HG02884 (cell line): ENCODE results near the gene AVPR2.
A peak's percentile ranks its signal among the peaks of the same experiment; 100 is the strongest.

Experiments used
- ATAC-seq: cut with Tn5 transposase; IDR thresholded peaks from one replicate; pipeline ENCODE4 v1.9.1; 2021; ENCODE audit warnings: mild to moderate bottlenecking, moderate library complexity; ENCODE audit not compliant: unreplicated experiment

Gene AVPR2

GRCh38 chrX:153884590-153884989 is 19.9 kb upstream of the AVPR2 start:
- ATAC-seq = no peak

DNA sequence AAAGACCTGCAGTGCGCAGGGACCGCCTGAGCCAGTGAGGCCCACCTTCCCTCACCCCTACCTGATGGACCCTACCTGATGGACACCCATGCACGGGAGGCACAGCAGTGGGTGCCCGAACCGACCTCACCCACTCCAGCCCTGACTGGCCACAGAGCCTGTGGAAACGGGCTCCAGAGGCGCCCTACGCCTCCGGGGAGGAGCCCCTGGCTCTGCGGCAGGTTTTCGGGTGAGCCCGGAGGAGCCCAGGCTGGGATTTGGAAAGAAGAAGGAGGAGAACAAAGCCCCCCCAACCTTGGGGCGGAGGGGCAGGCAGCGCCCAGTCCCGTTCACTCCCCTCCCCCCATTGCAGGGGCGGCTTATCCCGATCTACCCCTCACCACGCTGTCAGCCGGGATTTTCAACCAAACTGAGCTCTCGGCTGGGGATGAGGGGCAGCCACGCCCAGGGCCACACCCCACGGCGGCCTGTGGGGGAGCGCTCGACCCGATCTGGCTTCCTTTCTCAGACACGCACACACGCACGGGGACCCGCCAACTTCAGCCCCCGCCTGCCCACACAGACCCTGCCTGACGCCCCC is 19.2 kb upstream of the AVPR2 start:
- ATAC-seq = no peak

- no peak for ATAC-seq
These were observed 18.2 kb upstream of the AVPR2 start, which contains the start of gene L1CAM for GRCh38 chrX:153885968-153886903. TSS of gene L1CAM (minus strand) at chrX:153886173. CDS start at chrX:153875836, 10,337 bp downstream.

DNA sequence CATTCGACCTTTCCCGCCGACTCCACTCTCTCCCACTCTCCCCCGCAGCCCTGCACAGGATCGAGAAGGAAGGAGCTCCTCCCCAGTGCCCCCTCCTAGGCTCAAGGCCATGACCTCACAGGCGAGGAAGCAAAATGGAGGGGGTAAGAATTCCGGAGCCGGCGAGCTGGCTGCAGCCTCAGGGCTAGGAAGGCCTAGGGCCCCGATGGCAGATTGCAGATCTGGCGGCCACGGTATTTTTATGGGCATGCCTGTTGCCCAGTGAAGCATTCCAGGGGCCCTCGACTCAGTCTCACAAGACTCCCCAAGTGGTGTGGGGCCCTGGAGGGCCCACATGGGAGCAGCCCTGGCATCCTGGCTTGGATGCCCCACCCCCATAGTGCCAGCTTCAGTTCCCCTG is 17.6 kb upstream of the AVPR2 start:
- no peak for ATAC-seq

DNA sequence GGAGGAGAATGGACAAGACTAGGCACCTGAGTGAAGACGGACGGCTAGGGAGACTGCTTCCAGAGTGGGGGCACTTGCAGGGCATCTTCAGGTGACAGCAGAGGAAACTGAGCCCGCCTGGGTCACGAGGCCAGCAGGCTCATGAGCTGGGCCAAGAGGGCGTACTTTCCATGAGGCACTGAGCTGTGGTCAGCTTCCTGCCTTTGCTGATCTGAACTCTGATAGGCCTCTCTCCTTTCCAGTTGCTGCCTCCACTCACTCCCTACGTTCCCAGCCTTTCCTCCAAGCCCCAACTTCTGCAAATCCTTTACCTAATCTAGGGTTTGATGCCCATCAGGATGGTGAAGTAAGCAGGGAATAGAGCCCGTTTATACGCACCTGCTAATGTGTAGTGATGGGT is 17.1 kb upstream of the AVPR2 start:
- no peak for ATAC-seq

DNA sequence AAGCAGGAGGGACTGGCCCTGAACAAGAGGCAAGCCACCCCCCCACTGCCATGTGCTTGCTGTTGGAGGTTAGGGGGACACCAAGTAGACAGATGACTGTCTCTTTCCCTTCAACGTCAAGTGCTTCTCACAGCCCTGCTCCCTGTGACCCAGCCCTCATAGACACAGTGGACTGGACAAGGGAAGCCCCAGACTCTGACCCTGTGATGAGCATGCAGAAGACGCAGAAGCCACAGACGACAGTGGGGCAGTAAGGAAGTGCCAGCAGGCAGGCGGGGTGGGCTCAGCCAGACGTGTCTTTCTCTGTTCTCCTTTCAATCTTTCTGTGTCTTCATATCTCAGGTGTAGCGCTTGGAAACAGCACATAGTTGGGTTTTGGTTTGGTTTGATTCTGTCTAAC is 16.1 kb upstream of the AVPR2 start:
- ATAC-seq = no peak

- no peak for ATAC-seq
These were observed 15.3 kb upstream of the AVPR2 start for GRCh38 chrX:153889123-153889522.

DNA sequence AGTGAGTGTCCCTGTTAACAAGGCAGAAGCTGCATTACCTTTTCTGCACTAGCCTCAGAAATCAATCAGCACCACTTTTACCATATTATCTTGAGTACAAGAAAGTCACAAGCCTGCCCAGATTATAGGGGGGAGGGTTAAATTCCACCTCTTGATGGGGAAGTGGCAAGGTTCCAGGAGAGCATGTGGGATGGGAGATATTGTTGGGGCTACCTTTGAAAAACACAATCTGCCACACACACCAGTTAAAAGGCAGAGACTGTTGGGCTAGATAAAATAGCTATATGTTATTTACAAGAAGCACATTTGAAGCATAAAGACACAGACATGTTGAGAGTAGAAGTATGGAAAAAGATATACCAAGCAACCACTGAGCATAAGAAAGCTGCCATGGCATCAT is 6.6 kb upstream of the AVPR2 start:
- no peak for ATAC-seq

DNA sequence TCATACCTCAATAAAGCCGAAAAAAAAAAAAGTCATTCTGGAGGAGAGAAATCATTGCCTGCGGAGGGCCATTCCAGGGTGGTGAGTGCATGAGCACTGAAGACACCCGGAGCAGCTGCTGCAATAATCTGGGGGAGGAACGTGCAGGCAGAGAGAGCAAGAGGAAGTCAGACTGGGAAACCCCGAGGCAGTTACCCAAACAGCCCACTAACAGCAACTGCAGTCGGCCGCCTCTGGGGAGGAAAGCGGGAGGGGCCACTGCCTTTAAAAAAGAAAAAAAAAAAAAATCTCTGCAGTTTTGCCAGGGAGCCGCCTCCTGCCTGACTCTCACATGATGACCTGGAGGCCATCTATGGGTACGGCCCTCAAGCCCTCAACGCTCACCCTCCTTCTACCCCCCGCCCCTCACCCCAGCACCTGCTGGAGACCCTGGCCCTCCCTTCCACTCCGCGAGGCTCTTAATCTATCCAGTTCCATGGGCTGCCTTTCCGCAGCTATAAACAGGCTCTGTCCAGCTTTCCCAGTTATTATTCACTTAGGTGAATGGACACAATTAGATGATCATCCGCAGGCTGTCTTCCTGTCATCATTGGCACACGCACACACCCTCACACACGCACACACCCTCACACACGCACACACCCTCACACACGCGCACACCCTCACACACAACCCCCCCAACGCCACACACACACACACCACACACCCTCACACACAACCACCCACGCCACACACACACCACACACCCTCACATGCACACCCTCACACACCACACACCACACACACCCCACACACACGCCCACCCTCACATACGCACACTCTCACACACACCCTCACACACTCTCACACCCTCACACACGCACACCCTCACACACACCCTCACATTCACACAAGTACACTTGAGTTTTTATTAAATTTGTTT is 3.4 kb upstream of the AVPR2 start:
- peak; percentile 62 for ATAC-seq

DNA sequence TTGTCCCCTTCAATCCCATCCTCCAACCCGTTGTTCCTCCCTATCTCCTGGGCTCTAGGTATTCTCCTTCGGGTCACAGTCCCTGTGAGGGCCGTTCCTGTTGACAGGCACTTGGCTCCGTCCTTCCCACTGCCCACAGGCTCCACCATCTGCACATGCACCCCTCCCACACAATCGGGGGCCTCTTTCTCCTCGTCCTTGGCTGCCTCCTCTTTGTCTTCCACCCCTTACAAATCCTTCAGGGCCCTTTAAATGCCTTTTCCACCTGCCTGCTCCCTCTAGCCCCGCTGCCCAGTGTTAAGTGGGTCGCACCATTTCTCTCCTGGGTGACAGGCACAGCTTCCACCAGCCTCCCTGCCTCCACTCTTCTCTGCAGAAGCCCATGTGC is 2.7 kb upstream of the AVPR2 start:
- ATAC-seq = no peak

DNA sequence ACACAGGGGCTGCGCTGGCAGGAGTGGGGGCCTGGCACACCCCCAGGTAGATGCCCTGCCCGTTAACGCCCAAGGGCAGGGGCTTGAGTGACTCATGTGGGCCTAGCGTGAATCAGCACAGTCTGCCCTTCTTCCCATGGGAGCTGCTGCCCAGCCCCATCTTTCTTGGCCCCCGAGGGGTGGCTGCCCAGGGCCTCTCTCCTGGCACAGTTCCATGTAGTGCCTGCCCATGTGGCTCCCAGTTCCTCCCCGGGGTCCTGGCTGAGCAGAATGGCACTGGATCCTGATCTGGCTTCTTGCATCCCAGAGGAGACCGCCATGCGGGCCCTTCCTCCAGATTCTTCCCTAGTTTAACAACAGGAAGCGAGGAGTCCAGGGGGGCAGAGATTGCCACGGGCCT is 2.1 kb upstream of the AVPR2 start:
- no peak for ATAC-seq

- ATAC-seq = no peak
These were observed 1.1 kb upstream of the AVPR2 start for GRCh38 chrX:153903238-153903980.

DNA sequence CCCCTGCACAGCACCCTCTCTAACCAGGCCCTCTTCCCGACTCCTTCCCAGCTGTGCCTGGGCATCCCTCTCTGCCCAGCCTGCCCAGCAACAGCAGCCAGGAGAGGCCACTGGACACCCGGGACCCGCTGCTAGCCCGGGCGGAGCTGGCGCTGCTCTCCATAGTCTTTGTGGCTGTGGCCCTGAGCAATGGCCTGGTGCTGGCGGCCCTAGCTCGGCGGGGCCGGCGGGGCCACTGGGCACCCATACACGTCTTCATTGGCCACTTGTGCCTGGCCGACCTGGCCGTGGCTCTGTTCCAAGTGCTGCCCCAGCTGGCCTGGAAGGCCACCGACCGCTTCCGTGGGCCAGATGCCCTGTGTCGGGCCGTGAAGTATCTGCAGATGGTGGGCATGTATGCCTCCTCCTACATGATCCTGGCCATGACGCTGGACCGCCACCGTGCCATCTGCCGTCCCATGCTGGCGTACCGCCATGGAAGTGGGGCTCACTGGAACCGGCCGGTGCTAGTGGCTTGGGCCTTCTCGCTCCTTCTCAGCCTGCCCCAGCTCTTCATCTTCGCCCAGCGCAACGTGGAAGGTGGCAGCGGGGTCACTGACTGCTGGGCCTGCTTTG is 1.1 kb downstream of the AVPR2 start:
- ATAC-seq = no peak

DNA sequence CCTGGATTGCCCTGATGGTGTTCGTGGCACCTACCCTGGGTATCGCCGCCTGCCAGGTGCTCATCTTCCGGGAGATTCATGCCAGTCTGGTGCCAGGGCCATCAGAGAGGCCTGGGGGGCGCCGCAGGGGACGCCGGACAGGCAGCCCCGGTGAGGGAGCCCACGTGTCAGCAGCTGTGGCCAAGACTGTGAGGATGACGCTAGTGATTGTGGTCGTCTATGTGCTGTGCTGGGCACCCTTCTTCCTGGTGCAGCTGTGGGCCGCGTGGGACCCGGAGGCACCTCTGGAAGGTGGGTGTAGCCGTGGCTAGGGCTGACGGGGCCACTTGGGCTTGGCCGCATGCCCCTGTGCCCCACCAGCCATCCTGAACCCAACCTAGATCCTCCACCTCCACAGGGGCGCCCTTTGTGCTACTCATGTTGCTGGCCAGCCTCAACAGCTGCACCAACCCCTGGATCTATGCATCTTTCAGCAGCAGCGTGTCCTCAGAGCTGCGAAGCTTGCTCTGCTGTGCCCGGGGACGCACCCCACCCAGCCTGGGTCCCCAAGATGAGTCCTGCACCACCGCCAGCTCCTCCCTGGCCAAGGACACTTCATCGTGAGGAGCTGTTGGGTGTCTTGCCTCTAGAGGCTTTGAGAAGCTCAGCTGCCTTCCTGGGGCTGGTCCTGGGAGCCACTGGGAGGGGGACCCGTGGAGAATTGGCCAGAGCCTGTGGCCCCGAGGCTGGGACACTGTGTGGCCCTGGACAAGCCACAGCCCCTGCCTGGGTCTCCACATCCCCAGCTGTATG is 1.8 kb downstream of the AVPR2 start:
- ATAC-seq = no peak

DNA sequence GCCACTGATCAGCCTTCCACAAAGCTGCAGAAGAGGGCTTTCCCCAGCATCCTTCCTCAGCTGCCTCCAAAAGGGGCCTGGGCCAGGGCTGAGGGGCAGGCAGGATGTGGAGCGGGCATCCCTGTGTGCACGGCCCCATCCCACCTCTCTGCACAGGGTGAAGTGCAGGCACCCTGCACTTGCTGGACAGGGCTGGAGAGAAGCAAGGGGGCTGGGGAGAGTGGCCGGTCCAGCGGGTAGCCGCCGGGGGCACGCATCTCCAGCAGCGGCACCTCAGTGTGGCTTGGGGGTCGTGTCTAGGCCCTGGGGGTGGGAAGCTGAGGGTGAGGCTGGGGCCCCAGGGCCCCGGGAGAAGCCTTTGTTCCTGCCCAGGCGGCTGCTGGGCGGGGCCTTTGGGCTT is 3.0 kb downstream of the AVPR2 start:
- no peak for ATAC-seq

GRCh38 chrX:153908219-153908860 is 3.9 kb downstream of the AVPR2 start:
- ATAC-seq = no peak

GRCh38 chrX:153909024-153909979 is 4.8 kb downstream of the AVPR2 start:
- ATAC-seq = no peak

DNA sequence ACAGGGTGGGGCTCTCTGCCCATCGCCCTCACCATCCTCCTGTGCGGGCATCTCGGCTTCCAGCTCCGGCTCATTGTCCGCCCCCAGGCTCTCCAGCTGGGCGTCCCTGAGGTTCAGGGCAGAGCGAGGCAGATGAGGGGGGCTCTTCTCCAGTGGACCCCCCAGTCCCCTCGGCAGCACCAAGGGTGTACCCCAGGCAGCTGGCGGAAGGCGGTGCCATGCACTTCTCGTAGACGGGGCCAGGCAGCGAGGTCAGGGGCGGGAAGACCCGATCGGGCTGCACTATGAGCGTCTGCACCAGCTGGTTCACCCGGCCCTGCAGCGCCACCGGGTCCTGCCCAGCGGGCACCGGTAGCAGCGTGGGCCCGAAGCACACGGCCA is 5.5 kb downstream of the AVPR2 start:
- ATAC-seq = no peak
